GM20000 (cell line): Measurements from ENCODE around the gene BAIAP3.

ENCODE experiments used
- DNase-seq: peaks from one replicate; pipeline ENCODE4 v3.0.0; 2012; ENCODE audit warnings: low spot score
- TF ChIP-seq, protein P1 (sequence below): IDR thresholded peaks from 2 replicates; pipeline ENCODE4 v1.5.1; 2012; ENCODE audit warnings: mild to moderate bottlenecking, control low read depth; ENCODE audit errors: extremely low read depth, missing control alignments

Gene BAIAP3

DNA sequence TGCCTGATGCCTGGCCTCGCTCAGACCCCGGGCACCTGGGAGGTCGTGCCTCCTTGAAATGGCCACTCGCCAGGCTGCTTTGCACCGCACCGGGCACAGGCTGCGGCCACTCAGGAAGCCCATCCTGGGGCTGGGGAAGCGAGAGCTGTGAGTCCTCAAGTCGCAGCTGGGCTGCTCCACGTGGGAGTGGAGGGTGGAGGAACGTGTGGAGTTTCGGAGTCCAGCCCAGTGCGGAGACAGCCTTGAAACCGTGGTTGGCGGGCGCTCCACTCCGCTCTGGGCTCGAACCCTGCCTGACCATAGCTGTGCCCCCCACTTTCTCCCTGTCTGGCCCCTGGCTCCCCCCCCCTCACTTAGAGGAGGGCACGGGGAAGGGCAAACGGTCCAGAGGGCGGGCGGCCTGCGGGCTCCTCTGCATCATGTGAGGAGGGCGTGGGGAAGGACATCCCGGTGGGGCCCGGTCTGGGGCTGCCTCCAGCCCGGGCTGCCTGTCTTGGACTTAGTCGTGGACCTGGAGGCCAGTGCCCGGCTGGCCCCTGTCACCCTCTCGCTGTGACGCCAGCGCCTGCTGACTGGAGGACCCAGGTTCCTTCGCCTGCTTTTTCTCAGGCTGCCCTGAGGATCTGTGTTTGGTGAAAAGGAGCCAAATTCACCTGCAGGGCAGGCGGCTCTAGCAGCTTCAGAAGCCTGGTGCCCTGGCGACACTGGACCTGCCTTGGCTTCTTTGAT lies 21.5 kb upstream of the BAIAP3 start:
- TF ChIP-seq, protein P1, sequence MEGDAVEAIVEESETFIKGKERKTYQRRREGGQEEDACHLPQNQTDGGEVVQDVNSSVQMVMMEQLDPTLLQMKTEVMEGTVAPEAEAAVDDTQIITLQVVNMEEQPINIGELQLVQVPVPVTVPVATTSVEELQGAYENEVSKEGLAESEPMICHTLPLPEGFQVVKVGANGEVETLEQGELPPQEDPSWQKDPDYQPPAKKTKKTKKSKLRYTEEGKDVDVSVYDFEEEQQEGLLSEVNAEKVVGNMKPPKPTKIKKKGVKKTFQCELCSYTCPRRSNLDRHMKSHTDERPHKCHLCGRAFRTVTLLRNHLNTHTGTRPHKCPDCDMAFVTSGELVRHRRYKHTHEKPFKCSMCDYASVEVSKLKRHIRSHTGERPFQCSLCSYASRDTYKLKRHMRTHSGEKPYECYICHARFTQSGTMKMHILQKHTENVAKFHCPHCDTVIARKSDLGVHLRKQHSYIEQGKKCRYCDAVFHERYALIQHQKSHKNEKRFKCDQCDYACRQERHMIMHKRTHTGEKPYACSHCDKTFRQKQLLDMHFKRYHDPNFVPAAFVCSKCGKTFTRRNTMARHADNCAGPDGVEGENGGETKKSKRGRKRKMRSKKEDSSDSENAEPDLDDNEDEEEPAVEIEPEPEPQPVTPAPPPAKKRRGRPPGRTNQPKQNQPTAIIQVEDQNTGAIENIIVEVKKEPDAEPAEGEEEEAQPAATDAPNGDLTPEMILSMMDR = no peak
- no peak for DNase-seq

DNA sequence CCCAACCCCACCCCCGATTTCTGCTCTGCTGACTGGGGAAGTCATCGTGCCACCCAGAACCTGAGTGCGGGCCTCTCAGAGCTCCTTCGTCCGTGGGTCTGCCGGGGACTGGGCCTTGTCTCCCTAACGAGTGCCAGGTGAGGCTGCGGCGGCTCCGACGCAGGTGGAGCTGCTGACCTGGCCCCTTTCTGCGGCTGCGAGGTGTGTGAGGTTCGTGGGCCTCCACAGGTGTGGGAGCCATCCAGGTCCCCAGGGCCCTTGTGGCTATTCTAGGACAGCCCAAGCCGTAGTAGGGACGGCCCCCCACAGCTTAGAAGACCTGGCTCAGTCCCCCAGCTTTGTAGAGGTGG lies 21.0 kb upstream of the BAIAP3 start:
- no peak for DNase-seq
- TF ChIP-seq, protein P1 = no peak

DNA sequence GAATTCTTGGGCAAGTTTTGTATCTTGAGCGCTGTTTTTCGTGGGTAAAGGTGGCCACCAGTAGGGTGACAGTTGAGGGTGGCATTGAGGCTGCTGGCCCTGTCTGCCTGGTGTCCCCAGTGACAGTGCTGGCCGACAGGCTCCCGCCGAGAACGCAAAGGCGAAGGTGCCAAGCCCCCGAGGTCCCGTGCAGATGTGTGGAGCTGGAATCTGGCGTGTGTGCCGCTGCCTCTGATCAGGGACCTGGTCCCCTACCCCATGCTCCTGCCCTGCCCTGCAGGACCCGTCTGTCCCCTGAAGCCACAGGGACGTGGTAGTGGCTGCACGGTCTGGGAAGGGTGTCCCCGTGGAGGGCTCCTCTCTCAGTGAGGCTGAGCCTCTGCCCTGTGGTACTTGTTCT lies 20.5 kb upstream of the BAIAP3 start:
- DNase-seq = no peak
- TF ChIP-seq, protein P1 = no peak

DNA sequence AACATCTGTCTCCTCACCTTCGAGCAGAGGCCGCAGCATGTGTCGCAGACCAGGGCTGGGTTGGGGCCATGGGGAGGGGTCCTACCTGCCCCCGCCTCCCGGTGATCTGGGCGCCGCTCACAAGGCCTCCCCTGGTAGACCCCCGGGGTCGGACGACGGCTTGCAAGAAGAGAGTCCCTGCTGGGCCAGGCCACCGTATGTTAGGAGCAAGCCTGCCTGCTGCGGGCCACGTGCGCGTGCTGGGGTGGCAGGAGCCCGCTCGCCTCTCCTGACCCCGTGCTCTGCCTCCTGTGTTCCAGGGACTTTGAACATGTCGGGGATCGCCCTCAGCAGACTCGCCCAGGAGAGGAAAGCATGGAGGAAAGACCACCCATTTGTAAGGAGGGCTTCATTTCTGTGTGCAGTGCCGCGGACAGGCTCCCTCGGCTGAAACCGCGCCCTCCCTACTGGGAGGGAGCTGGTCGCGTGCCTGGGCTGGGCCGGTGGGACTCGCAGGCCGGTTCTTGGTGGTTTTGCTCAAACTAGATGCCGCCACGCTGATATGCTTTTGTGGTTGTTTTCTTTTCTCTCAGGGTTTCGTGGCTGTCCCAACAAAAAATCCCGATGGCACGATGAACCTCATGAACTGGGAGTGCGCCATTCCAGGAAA lies 19.6 kb upstream of the BAIAP3 start:
- no peak for DNase-seq
- TF ChIP-seq, protein P1 = no peak

DNA sequence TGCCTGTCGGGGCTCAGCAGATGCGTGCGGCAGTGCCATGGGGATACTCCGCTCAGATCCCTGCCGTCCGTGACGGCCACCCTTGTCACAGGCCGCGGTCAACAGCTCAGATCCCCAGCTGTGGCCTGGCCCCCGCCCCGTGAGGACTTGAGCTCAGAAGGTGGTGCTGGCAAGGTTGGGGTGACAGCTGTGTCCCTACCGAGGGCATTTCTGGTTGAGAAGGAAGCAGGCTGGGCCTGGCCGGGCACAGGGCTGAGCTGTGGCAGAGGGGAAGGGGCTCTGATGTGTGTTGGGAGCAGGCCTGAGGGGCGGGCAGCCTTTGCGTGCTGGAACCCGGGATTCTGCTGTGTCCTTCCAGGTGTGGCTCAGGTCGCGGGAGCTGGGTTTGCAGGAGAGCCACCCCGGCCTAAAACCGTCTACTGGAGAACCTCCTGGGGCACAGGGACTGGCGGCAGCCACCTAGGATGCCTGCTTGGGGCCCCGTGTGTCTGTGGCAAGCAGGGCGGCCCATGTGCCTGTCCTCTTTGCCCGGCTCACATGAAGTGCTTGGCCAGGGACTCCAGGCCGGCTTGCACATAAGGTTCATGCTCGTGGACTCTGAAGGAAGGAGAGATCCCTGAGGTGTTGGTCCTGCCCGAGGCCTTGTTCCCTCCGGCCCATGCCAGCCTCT lies 18.9 kb upstream of the BAIAP3 start:
- TF ChIP-seq, protein P1 = no peak
- no peak for DNase-seq

DNA sequence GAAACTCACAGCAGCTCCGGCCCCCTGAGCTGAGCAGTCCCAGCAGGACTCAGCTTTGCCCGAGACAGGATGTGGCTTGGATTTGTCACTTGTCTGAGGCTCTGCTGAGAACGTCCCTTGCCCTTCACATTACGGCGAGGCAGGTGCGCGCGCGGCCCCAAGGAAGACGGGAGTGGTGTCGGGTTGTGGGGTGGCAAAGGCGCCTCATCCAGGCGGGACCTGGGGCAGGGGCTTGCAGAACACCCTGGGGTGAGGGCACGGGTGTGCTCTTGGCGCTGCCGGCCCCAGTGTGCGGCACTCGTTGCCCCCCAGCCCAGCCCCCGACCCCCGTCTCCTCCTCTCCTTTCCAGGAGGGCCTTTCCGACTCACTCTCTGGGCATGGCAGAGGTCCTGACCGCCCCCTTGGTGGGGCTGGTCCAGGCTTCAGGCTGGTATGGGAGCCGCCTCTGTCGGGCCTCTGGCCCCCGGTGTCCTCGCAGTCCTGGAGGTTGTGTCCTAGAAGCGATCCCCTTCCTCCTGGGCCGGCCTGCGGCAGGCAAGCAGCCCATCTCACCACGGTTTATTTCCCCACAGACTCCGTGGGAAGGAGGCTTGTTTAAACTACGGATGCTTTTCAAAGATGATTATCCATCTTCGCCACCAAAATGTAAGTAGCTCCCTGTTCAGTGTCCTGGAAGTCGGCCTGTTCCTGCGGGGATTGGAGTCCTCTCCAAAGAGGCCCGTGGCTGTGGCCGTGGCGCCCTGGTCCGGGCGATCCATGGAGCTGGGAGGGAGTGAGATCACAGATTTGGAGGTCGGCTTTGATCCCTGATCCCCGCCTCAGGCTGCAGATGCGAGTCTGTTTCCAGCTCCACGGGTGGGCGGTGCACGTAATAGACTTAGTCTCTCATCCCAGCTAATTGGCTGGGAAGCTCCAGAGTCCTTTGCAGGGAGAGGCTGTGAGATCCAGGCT lies 18.1 kb upstream of the BAIAP3 start:
- DNase-seq = no peak
- TF ChIP-seq, protein P1 = no peak
